ENCODE data around the gene VASN.

- TF ChIP-seq POLR2A (IDR thresholded peaks at IDR 0.05; ENCODE audit: low read depth, low read length) (no peak), POLR2AphosphoS5 (IDR thresholded peaks at IDR 0.05; ENCODE audit: low read depth, low read length) (no peak)
These were observed 47.8 kb downstream of the VASN start for GRCh38 chr16:4419402-4419959.

Data from GM12892 (cell line).